RWPE1 (cell line): ENCODE results near the gene PEX19.
A peak's percentile ranks its signal among the peaks of the same experiment; 100 is the strongest.

Source experiments
- CTCF ChIA-PET: fragments of 350-600 bp; sonication (Branson Sonifier 250); formaldehyde crosslinking; extraction: SDS; loops from one replicate; lab custom pipeline; 2021; lab: Yijun Ruan, JAX
- POLR2A ChIA-PET: fragments of 400-600 bp; formaldehyde crosslinking; extraction: SDS; loops from one replicate; lab custom pipeline; 2020; ENCODE audit warnings: antibody characterized with exemption; ENCODE audit not compliant: low non-redundant PET; lab: Yijun Ruan, JAX
- DNase-seq: peaks from one replicate; pipeline ENCODE4 v3.0.0; 2012; ENCODE audit warnings: low spot score
- H3K27ac ChIP-seq: fragments of 450-650 bp; 2 replicates; pipeline ENCODE4 v1.5.1; 2017
- CTCF ChIP-seq: fragments of 450-650 bp; conservative IDR thresholded peaks from 2 replicates; pipeline ENCODE4 v1.5.1; 2017; ENCODE audit warnings: low read depth, mild to moderate bottlenecking

PEX19 gene

GRCh38 chr1:160264795-160265307 is 20.1 kb downstream of the PEX19 start:
- ChIA-PET POLR2A (no interaction called here), CTCF (interaction anchor here (0.9 to 1.0 kb wide), 2 partner anchors 23 to 26 kb away, joined by 3 to 4 read pairs; no protein-coding TSS in a partner anchor)
- no peak overlapping the region for H3K27ac ChIP-seq
- DNase-seq, result no peak
- no peak for TF ChIP-seq CTCF

GRCh38 chr1:160261893-160262794 is 22.8 kb downstream of the PEX19 start, which contains the start of gene DCAF8:
DCAF8 (minus strand) TSS chr1:160262549; CDS start chr1:160244008, 18,541 bp downstream.
- no peak for TF ChIP-seq CTCF
- POLR2A ChIA-PET, result interaction anchor here (0.6 to 0.7 kb wide), 2 partner anchors 72 to 165 kb away, joined by 3 read pairs; partner anchors contain the start of gene CASQ1
- DNase-seq, result peak; percentile 94
- H3K27ac ChIP-seq, result peak within 1 kb of the TSS; percentile 87
- CTCF ChIA-PET, result interaction anchor here (0.6 to 1.4 kb wide), 2 partner anchors 10 to 32 kb away, joined by 3 to 5 read pairs; no protein-coding TSS in a partner anchor

DNA sequence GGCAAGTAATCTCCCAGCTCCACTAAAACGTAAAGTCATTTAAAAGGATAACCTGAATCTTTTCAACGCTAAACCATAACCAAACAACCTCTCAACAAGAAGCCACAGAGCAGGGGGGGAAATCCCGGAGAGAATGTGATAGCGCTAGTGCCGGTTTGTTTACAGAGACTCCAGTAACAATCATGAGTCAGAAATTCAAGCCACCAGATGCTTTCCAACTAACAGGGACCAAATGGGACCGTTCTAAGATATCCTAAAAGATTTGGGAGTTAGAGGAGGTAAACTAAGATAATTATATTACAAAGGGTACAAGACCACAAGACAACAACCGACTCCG is 23.4 kb downstream of the PEX19 start:
- peak; percentile 74 for DNase-seq
- TF ChIP-seq CTCF, result no peak
- H3K27ac ChIP-seq, result peak overlapping the region; percentile 87
- CTCF ChIA-PET, result interaction anchor here (1.7 kb wide), 1 partner anchor 9 kb away, joined by 12 read pairs; no protein-coding TSS in a partner anchor
- POLR2A ChIA-PET, result no interaction called here

GRCh38 chr1:160260406-160261382 is 24.2 kb downstream of the PEX19 start:
- peak; percentile 25 for DNase-seq
- ChIA-PET CTCF (interaction anchor here (0.6 to 1.7 kb wide), 5 partner anchors 9 to 200 kb away, joined by 3 to 12 read pairs (median 6); no protein-coding TSS in a partner anchor), POLR2A (interaction anchor here (0.5 kb wide), 2 partner anchors 10 to 63 kb away, joined by 3 to 10 read pairs; no protein-coding TSS in a partner anchor)
- H3K27ac ChIP-seq, result no peak overlapping the region
- TF ChIP-seq CTCF, result no peak

- no peak for DNase-seq
- CTCF ChIA-PET, result no interaction called here
- TF ChIP-seq CTCF, result no peak
- POLR2A ChIA-PET, result no interaction called here
- H3K27ac ChIP-seq, result peak overlapping the region; percentile 37
These were observed 26.6 kb downstream of the PEX19 start for GRCh38 chr1:160258177-160258798.
